ENCODE measurements around the gene RHBDF2. TPM values are rescaled to one million over a fixed set of nuclear protein-coding genes. Genes with fewer than 3 reads are reported as not detected.

The RHBDF2 gene
- total RNA-seq: 12.1 and 12.8 TPM in 2 replicates

GRCh38 chr17:76501018-76501826 is at the start of gene RHBDF2:
Gene RHBDF2 (minus strand): TSS chr17:76501423. CDS start chr17:76481524, 19,899 bp downstream.

GRCh38 chr17:76539631-76540271 is 38.5 kb upstream of the RHBDF2 start, which contains the start of gene PRCD:
Gene PRCD (plus strand): TSS chr17:76540044. CDS start chr17:76540142, 98 bp downstream.

GRCh38 chr17:76537578-76538280 is 36.5 kb upstream of the RHBDF2 start, which contains the start of gene CYGB:
Gene CYGB (minus strand): TSS chr17:76537709. CDS start chr17:76537542, 167 bp downstream.

GRCh38 chr17:76467366-76467765 is 33.9 kb downstream of the RHBDF2 start, which contains the start of gene AANAT:
Gene AANAT (plus strand): TSS chr17:76467603. CDS start chr17:76468747, 1,144 bp downstream.

GRCh38 chr17:76452660-76453430 is 48.4 kb downstream of the RHBDF2 start, which contains the start of gene UBE2O:
Gene UBE2O (minus strand): TSS chr17:76453152. CDS start chr17:76453141, 11 bp downstream.

Other genes starting within 250 kb of the RHBDF2 start
- 18.3 and 25.6 TPM in 2 replicates for gene UBALD2, start 236.1 kb downstream of the RHBDF2 start, total RNA-seq
- gene QRICH2, start 193.1 kb downstream of the RHBDF2 start, total RNA-seq: 0.59 and 0.84 TPM in 2 replicates
- 16.1 and 18.6 TPM in 2 replicates for gene PRPSAP1, start 147.5 kb downstream of the RHBDF2 start, total RNA-seq
- 13.1 and 14.6 TPM in 2 replicates for gene SPHK1, start 116.8 kb downstream of the RHBDF2 start, total RNA-seq
- gene UBE2O, start 48.3 kb downstream of the RHBDF2 start, total RNA-seq: 9.9 and 13.1 TPM in 2 replicates
- gene AANAT, start 33.8 kb downstream of the RHBDF2 start, total RNA-seq: not detected in 2 replicates
- gene CYGB, start 36.3 kb upstream of the RHBDF2 start, total RNA-seq: 15.8 and 16.1 TPM in 2 replicates
- 1.2 and 2.2 TPM in 2 replicates for gene PRCD, start 38.6 kb upstream of the RHBDF2 start, total RNA-seq
- gene ST6GALNAC2, start 84.4 kb upstream of the RHBDF2 start, total RNA-seq: 0.67 and 1.8 TPM in 2 replicates
- not detected in 2 replicates for gene ST6GALNAC1, start 142.3 kb upstream of the RHBDF2 start, total RNA-seq
- 111 and 131 TPM in 2 replicates for gene MXRA7, start 209.5 kb upstream of the RHBDF2 start, total RNA-seq
- gene JMJD6, start 225.2 kb upstream of the RHBDF2 start, total RNA-seq: 18.8 and 23.3 TPM in 2 replicates
- gene METTL23, start 225.4 kb upstream of the RHBDF2 start, total RNA-seq: 35.0 and 35.7 TPM in 2 replicates
- 284 and 285 TPM in 2 replicates for gene SRSF2, start 235.9 kb upstream of the RHBDF2 start, total RNA-seq
- gene MFSD11, start 236.7 kb upstream of the RHBDF2 start, total RNA-seq: 13.1 and 17.8 TPM in 2 replicates

Data from bronchus fibroblast of lung (primary cell).